ENCODE results near the gene ZSCAN16.
"Not testable (repeated sequence)": the region's sequence is repeated elsewhere in the genome, so short reads cannot be mapped to it uniquely, and the experiment has no call there.

Gene ZSCAN16

GRCh38 chr6:28124350-28124970 is at the start of gene ZSCAN16:
ZSCAN16 (plus strand) TSS chr6:28124609; CDS start chr6:28125444, 835 bp downstream.
- DNase-seq = peak; percentile 78 to 86

GRCh38 chr6:28078050-28078449 is 46.4 kb upstream of the ZSCAN16 start:
- DNase-seq = no peak

DNA sequence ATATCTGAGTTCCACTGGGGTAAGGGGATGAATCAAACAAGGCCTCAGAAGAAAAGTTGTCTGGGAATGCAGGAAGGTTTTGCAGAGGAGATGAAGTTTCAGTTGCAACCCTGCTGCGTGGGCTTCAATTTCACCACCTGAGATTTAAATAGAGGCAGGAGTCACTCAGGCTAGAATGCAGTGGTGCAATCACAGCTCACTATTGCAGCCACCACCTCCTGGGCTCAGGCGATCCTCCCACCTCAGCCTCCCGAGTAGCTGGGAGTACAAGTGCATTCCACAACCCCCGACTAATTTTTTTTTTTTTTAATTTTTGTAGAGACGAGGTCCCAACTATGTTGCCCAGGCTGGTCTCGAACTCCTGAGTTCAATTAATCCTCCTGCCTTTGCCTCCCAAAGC is 45.6 kb upstream of the ZSCAN16 start:
- no peak for DNase-seq

DNA sequence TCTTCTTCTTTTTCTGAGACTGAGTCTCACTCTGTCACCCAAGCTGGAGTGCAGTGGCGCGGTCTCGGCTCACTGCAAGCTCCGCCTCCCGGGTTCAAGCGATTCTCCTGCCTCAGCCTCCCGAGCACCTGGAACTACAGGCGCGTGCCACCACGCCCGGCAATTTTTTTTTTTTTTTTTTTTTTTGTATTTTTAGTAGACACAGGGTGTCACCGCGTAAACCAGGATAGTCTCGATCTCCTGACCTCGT is 44.1 kb upstream of the ZSCAN16 start, which contains the start of gene ZNF165:
Gene ZNF165 (plus strand): TSS at position 188 of the 250 bp plus-strand sequence. CDS start 4,913 bp downstream, outside the sequence.
- DNase-seq = not testable (repeated sequence)

GRCh38 chr6:28080631-28081485 is 43.6 kb upstream of the ZSCAN16 start:
- DNase-seq = peak; percentile 89 to 94

DNA sequence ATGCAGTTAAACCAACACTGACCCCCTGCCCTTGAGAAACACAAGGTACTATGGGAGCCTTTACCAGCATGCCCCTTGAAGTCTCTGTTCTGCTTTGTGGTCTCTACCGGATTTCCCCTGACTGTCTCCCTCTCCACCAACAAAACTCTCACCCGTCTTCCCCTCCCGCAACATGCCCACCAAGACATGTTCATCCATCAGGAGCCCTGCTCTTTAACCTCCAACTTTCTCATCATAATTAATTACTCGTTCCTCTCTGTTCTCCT is 43.0 kb upstream of the ZSCAN16 start:
- DNase-seq = peak; percentile 68 to 69

DNA sequence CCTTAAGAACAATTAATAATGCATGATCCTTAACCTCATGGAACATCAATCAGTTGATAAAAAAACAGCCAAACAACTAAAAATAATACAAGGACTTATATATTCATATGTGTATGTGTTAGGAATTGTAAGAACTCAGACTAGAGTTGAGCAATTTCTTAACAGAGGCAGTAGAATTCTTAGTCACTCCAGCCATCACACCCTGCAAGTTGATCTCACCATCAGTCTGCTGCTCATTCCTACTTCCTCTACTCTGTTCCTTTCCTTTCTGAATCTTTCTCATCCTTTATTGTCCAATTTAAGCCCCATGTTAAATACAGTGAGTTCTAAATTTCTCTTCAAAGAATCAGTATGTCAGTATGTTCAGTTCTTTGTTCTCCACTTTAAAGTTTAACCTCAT is 41.5 kb upstream of the ZSCAN16 start:
- DNase-seq = no peak

DNA sequence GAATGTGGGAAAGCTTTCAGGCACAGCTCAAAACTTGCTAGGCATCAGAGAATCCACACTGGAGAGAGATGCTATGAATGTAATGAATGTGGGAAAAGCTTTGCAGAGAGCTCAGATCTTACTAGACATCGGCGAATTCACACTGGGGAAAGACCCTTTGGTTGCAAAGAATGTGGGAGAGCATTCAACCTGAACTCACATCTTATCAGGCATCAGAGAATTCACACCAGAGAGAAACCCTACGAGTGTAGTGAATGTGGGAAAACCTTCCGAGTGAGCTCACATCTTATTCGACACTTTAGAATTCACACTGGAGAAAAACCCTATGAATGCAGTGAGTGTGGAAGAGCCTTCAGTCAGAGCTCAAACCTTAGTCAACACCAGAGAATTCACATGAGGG is 35.4 kb upstream of the ZSCAN16 start:
- DNase-seq = no peak

DNA sequence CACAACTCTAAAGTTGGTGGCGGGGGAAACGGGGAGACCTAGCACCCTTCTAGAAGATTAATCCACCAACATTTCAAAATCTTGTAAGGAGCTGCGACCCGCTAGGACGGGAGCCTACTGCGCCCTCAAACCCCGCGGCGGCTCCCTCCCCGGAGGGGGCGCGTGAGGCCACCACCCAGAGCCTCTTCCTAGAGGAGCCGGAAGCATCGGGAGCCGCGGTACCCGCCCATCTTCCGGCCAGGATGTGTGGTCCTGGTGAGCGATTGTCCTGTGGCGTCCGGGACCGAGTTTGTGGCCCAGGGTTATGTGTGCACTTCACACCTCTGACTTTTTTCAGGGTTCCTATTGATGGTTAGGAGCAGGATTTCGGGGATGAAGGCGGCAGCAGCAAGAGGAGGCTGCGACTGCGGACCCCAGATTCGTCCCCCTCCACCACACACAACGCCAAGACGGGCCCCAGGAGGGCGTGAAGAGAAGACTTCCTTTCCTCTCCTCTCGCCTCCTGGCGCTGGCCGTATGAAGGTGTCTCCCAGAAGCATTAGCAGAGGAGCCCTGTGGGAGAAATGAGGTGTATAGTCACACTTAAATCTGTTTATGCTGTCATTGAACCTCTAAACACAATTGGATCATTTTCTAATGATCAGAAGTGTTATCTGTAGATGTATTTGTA is 33.4 kb upstream of the ZSCAN16 start:
- DNase-seq = no peak

- not testable (repeated sequence) for DNase-seq
These were observed 22.2 kb upstream of the ZSCAN16 start for GRCh38 chr6:28102222-28102621.

GRCh38 chr6:28102699-28103098 is 21.7 kb upstream of the ZSCAN16 start:
- not testable (repeated sequence) for DNase-seq

DNA sequence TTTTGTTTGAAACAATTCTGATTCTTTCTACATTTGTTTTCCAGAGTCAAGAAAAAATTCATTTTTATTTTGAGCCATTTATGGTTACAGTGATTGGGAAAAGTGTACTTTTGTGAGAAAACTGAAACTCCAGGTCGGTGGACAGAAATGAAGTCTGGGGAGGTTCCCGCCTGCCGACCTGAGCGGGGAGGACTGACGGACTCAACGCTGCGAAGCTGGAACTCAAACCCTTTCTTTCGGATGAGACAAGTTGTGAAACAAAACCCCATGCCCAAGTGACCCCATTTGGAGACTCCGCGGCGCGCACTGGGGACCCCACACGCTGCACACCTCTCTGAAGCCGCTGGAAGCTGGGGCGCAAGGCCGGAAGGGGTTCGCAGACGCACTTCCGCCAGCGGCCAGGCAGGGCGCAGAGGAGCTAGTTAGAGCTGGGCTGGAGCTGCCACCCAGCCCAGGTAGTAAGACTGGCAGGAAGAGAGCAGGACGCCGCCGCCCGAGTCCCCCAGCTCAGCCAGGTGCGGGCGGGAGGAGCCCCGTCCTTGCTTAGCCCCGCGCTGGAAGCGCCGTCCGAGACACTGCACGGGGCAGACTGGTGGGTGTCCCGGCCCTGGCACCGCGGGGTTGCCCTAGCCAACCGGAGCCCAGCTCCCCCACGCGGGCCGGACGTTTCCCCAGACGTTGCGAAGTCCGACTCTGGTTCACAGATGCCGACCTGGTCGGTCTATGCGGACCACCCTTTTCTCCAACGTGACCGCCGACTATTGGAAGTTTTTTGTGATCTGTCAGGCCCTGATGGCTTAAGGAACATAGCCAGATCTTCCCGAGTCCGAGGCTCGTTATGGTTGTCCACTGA is 19.8 kb upstream of the ZSCAN16 start:
- peak; percentile 87 to 88 for DNase-seq

- peak in 1 of 2 donors; percentile 11 for DNase-seq
These were observed 19.2 kb upstream of the ZSCAN16 start for GRCh38 chr6:28105245-28105639.

- no peak for DNase-seq
These were observed 16.9 kb upstream of the ZSCAN16 start for GRCh38 chr6:28107506-28107905.

- no peak for DNase-seq
These were observed 12.4 kb upstream of the ZSCAN16 start for GRCh38 chr6:28111964-28112363.

- no peak for DNase-seq
These were observed 8.6 kb upstream of the ZSCAN16 start for GRCh38 chr6:28115799-28116198.

DNA sequence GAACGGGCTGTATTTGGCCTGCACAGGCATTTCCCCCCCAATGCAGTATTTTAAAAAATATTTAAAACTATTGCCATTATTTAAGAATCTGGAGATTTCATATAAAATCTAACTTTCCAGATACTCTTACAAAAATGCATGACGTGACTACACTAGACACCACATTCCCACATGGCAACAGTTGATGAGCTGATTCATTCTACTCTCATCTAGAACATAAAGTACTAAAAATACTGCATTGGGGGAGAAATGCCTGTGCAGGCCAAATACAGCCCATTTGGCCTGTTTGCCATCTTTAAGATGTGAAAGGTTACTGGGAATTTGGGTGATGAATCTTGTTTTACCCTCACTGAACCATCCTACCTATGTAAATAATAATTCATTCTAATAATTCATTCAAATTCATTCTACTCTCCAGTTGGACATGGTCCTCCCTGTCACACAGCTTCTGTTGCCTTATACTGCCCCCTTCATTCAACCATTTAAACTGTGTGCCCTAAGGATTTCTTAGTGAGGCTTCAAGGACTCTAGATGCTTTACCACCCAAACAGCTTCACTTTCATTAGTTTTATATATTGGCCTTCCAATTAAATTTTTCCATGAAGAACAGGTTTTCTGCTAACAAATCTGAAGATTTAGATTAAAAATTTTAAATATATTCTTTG is 6.9 kb upstream of the ZSCAN16 start:
- DNase-seq = no peak

GRCh38 chr6:28118217-28118616 is 6.2 kb upstream of the ZSCAN16 start:
- no peak for DNase-seq

DNA sequence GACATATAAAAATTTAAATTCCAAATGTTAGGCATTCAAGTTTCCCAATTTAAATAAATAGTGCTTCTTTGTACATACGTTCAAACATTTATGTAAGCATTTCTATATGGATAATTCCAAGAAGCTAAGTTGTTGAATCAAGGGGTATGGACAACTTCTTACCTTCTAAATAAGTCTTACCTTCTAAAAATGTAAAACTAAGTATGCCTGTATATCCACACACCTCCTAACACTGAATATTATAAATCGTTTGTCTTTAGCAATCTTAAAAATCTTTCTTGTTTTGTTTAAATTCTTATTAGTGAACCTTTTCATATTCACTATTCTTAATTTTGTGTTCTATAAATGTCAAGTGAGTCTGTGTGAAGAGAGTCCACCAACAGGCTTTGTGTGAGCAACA is 2.5 kb upstream of the ZSCAN16 start:
- DNase-seq = no peak

DNA sequence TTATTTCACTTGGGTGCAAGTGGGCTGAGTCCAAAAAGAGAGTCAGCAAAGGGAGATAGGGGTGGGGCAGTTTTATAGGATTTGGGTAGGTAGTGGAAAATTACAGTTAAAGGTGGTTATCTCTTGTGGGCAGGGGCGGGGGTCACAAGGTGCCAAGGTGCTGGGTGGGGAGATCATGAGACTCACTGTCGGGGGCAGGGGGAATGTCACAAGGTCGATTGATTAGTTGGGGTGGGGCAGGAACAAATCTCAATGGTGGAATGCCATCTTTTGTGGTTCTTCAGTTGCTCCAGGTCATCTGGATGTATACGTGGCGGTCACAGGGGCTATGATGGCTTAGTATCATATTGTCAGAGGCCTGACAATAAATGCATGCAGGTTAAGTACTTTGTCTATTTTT is 2.1 kb upstream of the ZSCAN16 start:
- not testable (repeated sequence) for DNase-seq

GRCh38 chr6:28124971-28125353 is 553 bp downstream of the ZSCAN16 start:
- peak in 1 of 2 donors; percentile 63 for DNase-seq

DNA sequence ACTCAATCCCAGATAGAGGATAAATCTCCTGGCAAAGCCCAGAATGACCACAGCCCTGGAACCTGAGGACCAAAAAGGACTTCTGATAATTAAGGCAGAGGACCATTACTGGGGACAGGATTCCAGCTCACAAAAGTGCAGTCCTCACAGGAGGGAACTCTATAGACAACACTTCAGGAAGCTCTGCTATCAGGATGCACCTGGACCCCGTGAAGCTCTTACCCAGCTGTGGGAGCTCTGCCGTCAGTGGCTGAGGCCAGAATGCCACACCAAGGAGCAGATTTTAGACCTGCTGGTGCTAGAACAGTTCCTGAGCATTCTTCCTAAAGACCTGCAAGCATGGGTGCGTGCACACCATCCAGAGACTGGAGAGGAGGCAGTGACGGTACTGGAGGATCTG is 992 bp downstream of the ZSCAN16 start:
- DNase-seq = peak in 1 of 2 donors; percentile 13

GRCh38 chr6:28134015-28134414 is 9.6 kb downstream of the ZSCAN16 start:
- peak; percentile 7 to 54 for DNase-seq

All from CD4-positive, alpha-beta T cell treated with Interferon alpha-2 for 1 hour (primary cell).